K562 (cell line): ENCODE data around the gene KRTAP4-8. TPM values are rescaled to one million over a fixed set of nuclear protein-coding genes. Genes with fewer than 3 reads are reported as not detected.

Source experiments
- ATAC-seq: fragments of 200-7000 bp; cut with Tn5 transposase; 3 replicates; pipeline ENCODE4 v1.9.1; 2020; ENCODE audit warnings: moderate library complexity
- BruUV-seq: library from RNA; stranded (reverse); fragments of 400-500 nt; replicated peaks from 2 replicates; lab custom pipeline; 2021; lab: Mats Ljungman, UMichigan
- CTCF ChIA-PET: fragments of 300-600 bp; formaldehyde crosslinking; extraction: SDS; loops from one replicate; lab custom pipeline; 2021; ENCODE audit warnings: low intra/inter-chr PET ratio; lab: Yijun Ruan, JAX
- POLR2A ChIA-PET: fragments of 300-600, 350-650 bp; sonication (Branson Sonifier 250); formaldehyde crosslinking; extraction: SDS; loops from one replicate; lab custom pipeline; 2021; ENCODE audit warnings: antibody characterized with exemption, inconsistent platforms; lab: Yijun Ruan, JAX
- DNase-seq, 4 experiments: peaks; one replicate each; pipeline versions ENCODE4 v3.0.0 to v3.0.0-alpha.2; 2011 to 2018; ENCODE audit warnings: low spot score in 3 of 4, mixed read lengths in 3 of 4; ENCODE audit errors: extremely low read depth in 1 of 4
- FAIRE-seq: peaks from 2 replicates; lab custom pipeline; 2011; peaks lifted over from hg19 to GRCh38; lab: Jason Lieb, UNC
- H2AFZ ChIP-seq: 2 replicates; pipeline ENCODE4 v1.6.0; 2011; ENCODE audit warnings: low read depth, low read length, control low read depth, inconsistent platforms
- H3K27ac ChIP-seq: fragments of 200-600 bp; 3 replicates; pipeline ENCODE4 v1.8.0; 2011; ENCODE audit warnings: low read depth, mild to moderate bottlenecking, control low read depth, inconsistent platforms, low read length, moderate library complexity, mixed read lengths; ENCODE audit errors: extremely low read depth
- H3K27me3 ChIP-seq, 2 experiments: fragments of 300-600 bp in 1 of 2; 2 replicates in 1 of 2; 3 replicates in 1 of 2; pipeline versions ENCODE4 v1.6.0 to v1.8.0; 2011; ENCODE audit warnings: inconsistent platforms in 2 of 2, low read length in 2 of 2, mild to moderate bottlenecking in 1 of 2, mixed read lengths in 1 of 2, moderate library complexity in 1 of 2; ENCODE audit not compliant: control insufficient read depth in 2 of 2, insufficient read depth in 2 of 2
- H3K36me3 ChIP-seq: fragments of 300-600 bp; 3 replicates; pipeline ENCODE4 v1.8.0; 2011; ENCODE audit warnings: mild to moderate bottlenecking, low read length, inconsistent platforms; ENCODE audit not compliant: control insufficient read depth, insufficient read depth
- H3K4me1 ChIP-seq, 2 experiments: fragments of 200-600 bp in 1 of 2; replicated peaks in 1 of 2; 2 replicates in 1 of 2; 3 replicates in 1 of 2; pipeline versions ENCODE4 v1.5.1 to v1.8.0; 2011; ENCODE audit warnings: inconsistent platforms in 2 of 2, low read length in 2 of 2, mild to moderate bottlenecking in 1 of 2, mixed read lengths in 1 of 2, moderate library complexity in 1 of 2; ENCODE audit not compliant: control insufficient read depth in 2 of 2, insufficient read depth in 2 of 2
- H3K4me2 ChIP-seq: 2 replicates; pipeline ENCODE4 v1.6.1; 2011; ENCODE audit warnings: low read length, control low read depth, inconsistent platforms, mixed read lengths; ENCODE audit not compliant: insufficient read depth
- H3K4me3 ChIP-seq: fragments of 200-600 bp; sonication (generic), shearing (Covaris generic); 2 replicates; pipeline ENCODE4 v1.5.1; 2016; ENCODE audit warnings: control low read depth, inconsistent platforms
- H3K79me2 ChIP-seq: fragments of 200-600 bp; 3 replicates; pipeline ENCODE4 v1.8.0; 2011; ENCODE audit warnings: low read length, inconsistent platforms; ENCODE audit not compliant: control insufficient read depth, insufficient read depth
- H3K9ac ChIP-seq, 2 experiments: 2 replicates each; pipeline versions ENCODE4 v1.6.0 to v1.6.1; 2011; ENCODE audit warnings: low read depth in 2 of 2, low read length in 2 of 2, control low read depth in 1 of 2, inconsistent platforms in 1 of 2, mild to moderate bottlenecking in 1 of 2, mixed read lengths in 1 of 2; ENCODE audit not compliant: insufficient read depth in 1 of 2
- H3K9me1 ChIP-seq: one replicate; pipeline ENCODE4 v1.6.0; 2011; ENCODE audit warnings: inconsistent platforms, mild to moderate bottlenecking, low read length, moderate library complexity; ENCODE audit not compliant: control insufficient read depth, insufficient read depth
- H3K9me3 ChIP-seq: replicated peaks from 2 replicates; pipeline ENCODE4 v1.5.1; 2011; ENCODE audit warnings: low read depth, low read length, inconsistent platforms; ENCODE audit not compliant: control insufficient read depth, insufficient read depth
- H4K20me1 ChIP-seq: replicated peaks from 2 replicates; pipeline ENCODE4 v1.6.1; 2011; ENCODE audit warnings: low read length, inconsistent platforms, mixed read lengths; ENCODE audit not compliant: control insufficient read depth, insufficient read depth
- ARID3A ChIP-seq: IDR thresholded peaks from 2 replicates; pipeline ENCODE4 v1.6.1; 2012; ENCODE audit warnings: low read depth, low read length, improper control_type of control experiment, borderline replicate concordance
- GMEB1 ChIP-seq: fragments of 250-450 bp; sonication (Bioruptor Pico); IDR thresholded peaks from 2 replicates; pipeline ENCODE4 v1.4.0; 2020; ENCODE audit warnings: mild to moderate bottlenecking
- MITF ChIP-seq: IDR thresholded peaks from 2 replicates; pipeline ENCODE4 v1.6.1; 2014; ENCODE audit warnings: antibody characterized with exemption
- SMARCB1 ChIP-seq: IDR thresholded peaks from 2 replicates; pipeline ENCODE4 v1.6.1; 2011; ENCODE audit warnings: improper control_type of control experiment, low read depth; ENCODE audit not compliant: insufficient read length
- U2AF1 ChIP-seq: fragments of 200-400 bp; formaldehyde crosslinking; optimal IDR thresholded peaks from 2 replicates; pipeline ENCODE3; 2017; ENCODE audit warnings: mild to moderate bottlenecking, low read depth, low read length, moderate library complexity
- ZNF24 ChIP-seq: fragments of 450-650 bp; IDR thresholded peaks from 2 replicates; pipeline ENCODE4 v1.6.1; 2016
- ZNF449 ChIP-seq: fragments of 250-450 bp; sonication (Bioruptor Pico); IDR thresholded peaks from 2 replicates; pipeline ENCODE4 v1.8.0; 2022; ENCODE audit warnings: moderate library complexity, mild to moderate bottlenecking, inconsistent platforms
- WGBS: fragments of 100-300 bp; shearing (Covaris generic); methylation state at CpG from one replicate; pipeline ENCODE4 v1.1.6; 2016; ENCODE audit warnings: low coverage, mixed read lengths; ENCODE audit not compliant: insufficient coverage; ENCODE audit errors: missing lambda C conversion rate; 5-methylcytosine and 5-hydroxymethylcytosine counted together
- in situ Hi-C: fragments of 300-500 bp; cut with MboI; formaldehyde crosslinking; loops from 4 replicates; pipeline ENCODE4 v1.15.0; 2018; ENCODE audit warnings: inconsistent platforms, mixed read lengths
- intact Hi-C: fragments of 100-400 bp; cut with micrococcal nuclease; formaldehyde crosslinking; loops from 2 replicates; pipeline ENCODE4 v1.14.2; 2022
- polyA plus RNA-seq, 8 experiments: library from polyadenylated mRNA; depleted of rRNA in 4 of 8; stranded (reverse) in 5 of 8; unstranded in 3 of 8; fragments of >200 nt; fragmentation: Nextera tagmentation in 2 of 8; fragmentation: Illumina TruSeq in 1 of 8; extraction: Ambion mirVana in 2 of 8; extraction: Trizol in 1 of 8; gene quantifications; 2 replicates each; pipeline versions ENCODE4 v1.2.1 to v1.2.3, GENCODE V29; 2011 to 2014; ENCODE audit warnings: inconsistent platforms in 1 of 8, missing spikeins in 1 of 8
- total RNA-seq, 7 experiments: library from RNA; depleted of rRNA in 6 of 7; stranded (reverse); fragments of >200 nt in 6 of 7; fragmentation: Illumina TruSeq in 2 of 7; extraction: Trizol in 2 of 7; gene quantifications; 2 replicates each; pipeline versions ENCODE4 v1.2.1 to v1.2.3, GENCODE V29; 2011 to 2021; ENCODE audit warnings: low replicate concordance in 1 of 7

The KRTAP4-8 gene
- total and polyA plus RNA-seq, 9 of the 15 experiments (the other 6 are each of a cell fraction or from before 2014, with no cell fraction given), result not detected

GRCh38 chr17:41144846-41145245 is 46.9 kb upstream of the KRTAP4-8 start:
- Histone ChIP-seq H3K4me3 (no peak overlapping the region), H3K36me3 (no peaks in the 10 kb centered on the region), H3K4me2 (no peak overlapping the region), H3K9ac (no peak overlapping the region), H3K27ac (no peak overlapping the region), H3K9me1 (no peaks in the 10 kb centered on the region), H2AFZ (no peak overlapping the region), H3K4me1 (no peaks in the 10 kb centered on the region), H3K27me3 (no peaks in the 10 kb centered on the region), H3K9me3 (no peaks in the 10 kb centered on the region), H3K79me2 (no peaks in the 10 kb centered on the region), H4K20me1 (no peaks in the 10 kb centered on the region)
- 0% methylated on average over 1 of the region's 1 CpG for WGBS
- FAIRE-seq (no peak), DNase-seq (no peak), ATAC-seq (no peak)
- intact Hi-C loops, result no loop called here
- no TSS peak for BruUV-seq
- in situ Hi-C loops, result no loop called here
- CTCF ChIA-PET, result no interaction called here
- POLR2A ChIA-PET, result no interaction called here
- TF ChIP-seq GMEB1 (CRISPR knock-in tag), result no peak
- peak; percentile 32 for TF ChIP-seq U2AF1

- no peaks in the 10 kb centered on the region for H3K9me3 ChIP-seq
- no peaks in the 10 kb centered on the region for H3K27me3 ChIP-seq
- no peaks in the 10 kb centered on the region for H3K4me1 ChIP-seq
- BruUV-seq, result no TSS peak
- H3K27ac ChIP-seq, result no peak overlapping the region
- in situ Hi-C loops (no loop called here), intact Hi-C loops (no loop called here)
- CTCF ChIA-PET, result no interaction called here
- H2AFZ ChIP-seq, result no peak overlapping the region
- no peaks in the 10 kb centered on the region for H3K79me2 ChIP-seq
- no peak overlapping the region for H3K4me3 ChIP-seq
- no peak for ATAC-seq
- H3K36me3 ChIP-seq, result no peaks in the 10 kb centered on the region
- H4K20me1 ChIP-seq, result no peaks in the 10 kb centered on the region
- no peak for DNase-seq
- no peaks in the 10 kb centered on the region for H3K9me1 ChIP-seq
- H3K9ac ChIP-seq, result no peak overlapping the region
- TF ChIP-seq ARID3A, result no peak
- TF ChIP-seq SMARCB1, result no peak
- TF ChIP-seq ZNF449 (CRISPR knock-in tag), result no peak
- TF ChIP-seq MITF, result no peak
- no peak for TF ChIP-seq ZNF24
- no peak for FAIRE-seq
- POLR2A ChIA-PET, result no interaction called here
- H3K4me2 ChIP-seq, result no peak overlapping the region
These were observed 43.4 kb upstream of the KRTAP4-8 start for GRCh38 chr17:41141361-41141760.
